HepG2 (cell line): Measurements from ENCODE around the gene COL2A1. TPM values are rescaled to one million over a fixed set of nuclear protein-coding genes. Genes with fewer than 3 reads are reported as not detected.

Experiments used
- ATAC-seq: fragments of 200-7000 bp; cut with Tn5 transposase; 3 replicates; pipeline ENCODE4 v1.9.1; 2020; ENCODE audit warnings: mild to moderate bottlenecking, moderate library complexity
- BruUV-seq: library from RNA; stranded (reverse); fragments of 400-500 nt; replicated peaks from 2 replicates; lab custom pipeline; 2021; lab: Mats Ljungman, UMichigan
- CTCF ChIA-PET: fragments of 300-600 bp; formaldehyde crosslinking; extraction: SDS; loops from one replicate; lab custom pipeline; 2021; ENCODE audit warnings: low total read pairs, inconsistent platforms, low intra/inter-chr PET ratio; lab: Yijun Ruan, JAX
- POLR2A ChIA-PET: fragments of 350-600 bp; sonication (Branson Sonifier 250); formaldehyde crosslinking; loops from one replicate; lab custom pipeline; 2020; ENCODE audit warnings: antibody characterized with exemption, inconsistent platforms; lab: Yijun Ruan, JAX
- DNase-seq: peaks from one replicate; pipeline ENCODE4 v3.0.0-alpha.2; 2015; ENCODE audit warnings: low spot score
- FAIRE-seq: peaks from 3 replicates; lab custom pipeline; 2011; peaks lifted over from hg19 to GRCh38; lab: Jason Lieb, UNC
- H2AFZ ChIP-seq: one replicate; pipeline ENCODE4 v1.6.1; 2011; ENCODE audit warnings: low read length, inconsistent platforms
- H3K27ac ChIP-seq: fragments of 300-600 bp; 3 replicates; pipeline ENCODE4 v1.8.0; 2011; ENCODE audit warnings: mixed run types, mild to moderate bottlenecking, mixed read lengths, low read length, inconsistent platforms; ENCODE audit not compliant: insufficient read depth; ENCODE audit errors: extremely low read length
- H3K27me3 ChIP-seq, 2 experiments: fragments of 200-600 bp in 1 of 2; 2 replicates in 1 of 2; 3 replicates in 1 of 2; pipeline versions ENCODE4 v1.6.0 to v1.8.0; 2011; ENCODE audit warnings: low read length in 2 of 2, mild to moderate bottlenecking in 2 of 2, moderate library complexity in 2 of 2, inconsistent platforms in 1 of 2; ENCODE audit not compliant: insufficient read depth in 2 of 2, control insufficient read depth in 1 of 2
- H3K36me3 ChIP-seq, 2 experiments: fragments of 200-600 bp in 1 of 2; replicated peaks in 1 of 2; 2 replicates in 1 of 2; 3 replicates in 1 of 2; pipeline versions ENCODE4 v1.5.1 to v1.8.0; 2011; ENCODE audit warnings: low read length in 2 of 2, inconsistent platforms in 1 of 2; ENCODE audit not compliant: insufficient read depth in 2 of 2, control insufficient read depth in 1 of 2
- H3K4me1 ChIP-seq: 2 replicates; pipeline ENCODE4 v1.5.1; 2012; ENCODE audit warnings: low read length, inconsistent platforms; ENCODE audit not compliant: insufficient read depth
- H3K4me2 ChIP-seq: 2 replicates; pipeline ENCODE4 v1.6.0; 2011; ENCODE audit warnings: low read depth, low read length, inconsistent platforms
- H3K4me3 ChIP-seq, 3 experiments: fragments of 200-600 bp in 1 of 3; sonication (generic), shearing (Covaris generic) in 1 of 3; replicated peaks in 1 of 3; 2 replicates each; pipeline ENCODE4 v1.5.1; 2011 to 2016; ENCODE audit warnings: low read length in 3 of 3, inconsistent platforms in 2 of 3, low read depth in 2 of 3, mild to moderate bottlenecking in 2 of 3, control low read depth in 1 of 3, mixed read lengths in 1 of 3; ENCODE audit not compliant: insufficient read depth in 1 of 3
- H3K79me2 ChIP-seq: one replicate; pipeline ENCODE4 v1.6.1; 2011; ENCODE audit warnings: low read length, inconsistent platforms; ENCODE audit not compliant: insufficient read depth
- H3K9ac ChIP-seq: 2 replicates; pipeline ENCODE4 v1.6.0; 2011; ENCODE audit warnings: mild to moderate bottlenecking, low read depth, low read length, inconsistent platforms; ENCODE audit not compliant: insufficient read depth
- H3K9me3 ChIP-seq: 2 replicates; pipeline ENCODE4 v1.5.1; 2012; ENCODE audit warnings: mild to moderate bottlenecking, low read length
- H4K20me1 ChIP-seq: 2 replicates; pipeline ENCODE4 v1.6.0; 2011; ENCODE audit warnings: inconsistent platforms, mild to moderate bottlenecking, low read length, moderate library complexity; ENCODE audit not compliant: insufficient read depth
- ATRX ChIP-seq: sonication (generic); formaldehyde crosslinking; IDR thresholded peaks from 2 replicates; pipeline ENCODE4 v1.4.0; 2020; ENCODE audit warnings: missing genetic modification reagents, borderline replicate concordance
- CENPT ChIP-seq: sonication (generic); formaldehyde crosslinking; IDR thresholded peaks from 2 replicates; pipeline ENCODE4 v1.8.0; 2022; ENCODE audit warnings: low read depth, mild to moderate bottlenecking, moderate library complexity, missing genetic modification reagents
- MTA1 ChIP-seq: sonication (generic); formaldehyde crosslinking; IDR thresholded peaks from 2 replicates; pipeline ENCODE4 v1.4.0; 2020; ENCODE audit warnings: missing genetic modification reagents, mild to moderate bottlenecking, borderline replicate concordance
- MYNN ChIP-seq: sonication (generic); formaldehyde crosslinking; IDR thresholded peaks from 2 replicates; pipeline ENCODE4 v1.4.0; 2020; ENCODE audit warnings: mild to moderate bottlenecking, low read depth, missing genetic modification reagents
- PCBP1 ChIP-seq: fragments of 200-400 bp; formaldehyde crosslinking; IDR thresholded peaks from 2 replicates; pipeline ENCODE4 v1.6.1; 2017; ENCODE audit warnings: mild to moderate bottlenecking, low read depth, low read length, borderline replicate concordance
- REPIN1 ChIP-seq: sonication (generic); formaldehyde crosslinking; IDR thresholded peaks from 2 replicates; pipeline ENCODE4 v1.8.0; 2022; ENCODE audit warnings: missing genetic modification reagents, low read depth, mild to moderate bottlenecking, borderline replicate concordance
- SALL1 ChIP-seq: sonication (generic); formaldehyde crosslinking; IDR thresholded peaks from 2 replicates; pipeline ENCODE4 v1.8.0; 2022; ENCODE audit warnings: mild to moderate bottlenecking, missing genetic modification reagents
- SCMH1 ChIP-seq: sonication (generic); formaldehyde crosslinking; IDR thresholded peaks from 2 replicates; pipeline ENCODE4 v1.9.0; 2021; ENCODE audit warnings: missing genetic modification reagents, mild to moderate bottlenecking, borderline replicate concordance
- SIX1 ChIP-seq: sonication (generic); formaldehyde crosslinking; IDR thresholded peaks from 2 replicates; pipeline ENCODE4 v1.4.0; 2020; ENCODE audit warnings: missing genetic modification reagents, borderline replicate concordance
- SOX5 ChIP-seq: IDR thresholded peaks from 2 replicates; pipeline ENCODE4 v1.6.1; 2016; ENCODE audit warnings: borderline replicate concordance
- STAG1 ChIP-seq: sonication (generic); formaldehyde crosslinking; IDR thresholded peaks from 2 replicates; pipeline ENCODE4 v1.4.0; 2020; ENCODE audit warnings: missing genetic modification reagents
- ZMYM3 ChIP-seq: sonication (generic); formaldehyde crosslinking; IDR thresholded peaks from 2 replicates; pipeline ENCODE4 v1.5.1; 2020; ENCODE audit warnings: mild to moderate bottlenecking, missing genetic modification reagents
- ZNF121 ChIP-seq: sonication (generic); formaldehyde crosslinking; IDR thresholded peaks from 2 replicates; pipeline ENCODE4 v1.5.0; 2020; ENCODE audit warnings: mild to moderate bottlenecking, missing genetic modification reagents
- WGBS: methylation state at CpG from one replicate; pipeline ENCODE4 v1.1.6; 2017; ENCODE audit warnings: low lambda C conversion rate; 5-methylcytosine and 5-hydroxymethylcytosine counted together
- in situ Hi-C: cut with HindIII; loops from 2 replicates; pipeline ENCODE4 v1.10.0; 2017; ENCODE audit warnings: low pct_unique_long_range_greater_than_20kb; ENCODE audit not compliant: extremely low pct_ligation_motif_present
- intact Hi-C: fragments of 100-400 bp; cut with micrococcal nuclease; formaldehyde crosslinking; loops from one replicate; pipeline ENCODE4 v1.10.0; 2022; ENCODE audit not compliant: unreplicated experiment
- polyA plus RNA-seq, 8 experiments: library from polyadenylated mRNA; depleted of rRNA in 3 of 8; stranded (reverse) in 7 of 8; unstranded in 1 of 8; fragments of >200 nt; fragmentation: Illumina TruSeq in 4 of 8; extraction: Trizol in 4 of 8; gene quantifications; 2 replicates each; pipeline versions ENCODE4 v1.2.1 to v1.2.3, GENCODE V29; 2011 to 2016; ENCODE audit warnings: low read depth in 4 of 8, missing spikeins in 1 of 8, mixed read lengths in 1 of 8; ENCODE audit not compliant: insufficient read depth in 1 of 8
- total RNA-seq, 5 experiments: library from RNA; depleted of rRNA; stranded (reverse); fragments of >200 nt; fragmentation: Illumina TruSeq; extraction: Trizol; gene quantifications; 2 replicates each; pipeline ENCODE4 v1.2.3, GENCODE V29; 2016; ENCODE audit warnings: low read depth in 1 of 5
- TF ChIP-seq, protein P1 (sequence below): sonication (generic); formaldehyde crosslinking; conservative IDR thresholded peaks from 2 replicates; pipeline ENCODE4 v1.5.0; 2020; ENCODE audit warnings: missing genetic modification reagents
- TF ChIP-seq, protein P2 (sequence below): sonication (generic); formaldehyde crosslinking; IDR thresholded peaks from 2 replicates; pipeline ENCODE4 v1.5.1; 2020; ENCODE audit warnings: missing genetic modification reagents, mild to moderate bottlenecking, borderline replicate concordance
- TF ChIP-seq, protein P3 (sequence below): sonication (generic); formaldehyde crosslinking; IDR thresholded peaks from 2 replicates; pipeline ENCODE4 v1.5.0; 2020; ENCODE audit warnings: mild to moderate bottlenecking, missing genetic modification reagents, moderate library complexity
- TF ChIP-seq, protein P4 (sequence below): IDR thresholded peaks from 2 replicates; pipeline ENCODE4 v1.6.1; 2016

COL2A1 gene
- total and polyA plus RNA-seq, 2 of the 13 experiments (the other 11 are each of a cell fraction or from before 2014, with no cell fraction given): 7.4 to 38.3 TPM

DNA sequence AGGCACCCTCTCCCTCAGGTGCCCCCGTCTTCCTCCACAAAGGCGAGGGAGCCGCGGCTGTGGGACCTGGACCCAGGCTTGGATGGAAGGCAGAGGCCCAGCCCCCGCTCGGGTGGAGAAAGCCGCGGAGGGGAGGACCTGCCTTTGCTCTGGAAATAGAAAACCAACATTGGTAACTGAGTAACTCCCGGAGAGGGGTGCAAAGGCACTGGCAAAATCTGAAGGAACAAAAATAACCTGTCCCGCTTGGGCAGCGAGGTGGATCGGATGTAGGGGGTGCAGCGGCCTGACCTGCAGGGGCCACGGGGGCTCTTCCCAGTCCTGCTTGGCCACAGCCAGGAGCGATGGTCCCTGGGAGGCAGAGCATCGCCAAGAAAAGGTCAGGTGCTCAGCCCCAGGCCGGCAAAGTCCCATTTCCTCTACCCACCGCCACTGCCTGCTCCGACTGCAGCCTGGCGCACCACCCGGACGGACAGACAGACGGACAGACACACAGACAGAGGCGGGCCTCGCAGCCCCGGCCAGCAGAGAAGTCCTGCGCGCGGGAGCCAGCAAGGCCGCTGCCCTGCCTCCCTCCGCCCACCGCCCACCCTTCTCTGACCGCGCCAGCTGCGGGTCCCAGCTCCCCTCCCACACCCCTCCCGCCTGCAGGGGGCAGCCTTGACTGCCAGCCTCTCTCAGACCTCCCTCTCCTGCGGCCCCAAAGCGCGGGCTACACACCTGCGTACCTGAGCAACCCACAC, 62.2 kb downstream of the COL2A1 start:
- H3K4me2 ChIP-seq: no peak overlapping the region
- FAIRE-seq (no peak), DNase-seq (peak; percentile 6), ATAC-seq (peak; percentile 75)
- 39% methylated on average over 25 of the region's 40 CpGs for WGBS
- no peak overlapping the region for H2AFZ ChIP-seq
- ChIA-PET CTCF (interaction anchor here (1.4 kb wide), 1 partner anchor 223 kb away, joined by 3 read pairs; no protein-coding TSS in a partner anchor), POLR2A (no interaction called here)
- no peaks in the 10 kb centered on the region for H3K79me2 ChIP-seq
- H4K20me1 ChIP-seq: no peaks in the 10 kb centered on the region
- H3K36me3 ChIP-seq: no peaks in the 10 kb centered on the region
- no peak overlapping the region for H3K27ac ChIP-seq
- peaks cover 23% of the 10 kb centered on the region for H3K4me1 ChIP-seq
- H3K4me3 ChIP-seq: no peak overlapping the region
- in situ Hi-C loops (loop anchor here (10.0 kb wide), 1 partner anchor 223 kb away; no protein-coding TSS in a partner anchor), intact Hi-C loops (loop anchor here (10.0 kb wide), 1 partner anchor 223 kb away; no protein-coding TSS in a partner anchor)
- no peaks in the 10 kb centered on the region for H3K9me3 ChIP-seq
- peaks cover 1 to 7% of the 10 kb centered on the region in 2 experiments for H3K27me3 ChIP-seq
- no peak overlapping the region for H3K9ac ChIP-seq
- BruUV-seq: no TSS peak
- no peak for TF ChIP-seq SIX1 (CRISPR knock-in tag)
- TF ChIP-seq SALL1: 0 out of 2 replicates have a peak, but pooled peaks have one; percentile 12
- TF ChIP-seq SOX5 (CRISPR knock-in tag): no peak
- TF ChIP-seq REPIN1 (CRISPR knock-in tag): no peak
- TF ChIP-seq, protein P1, sequence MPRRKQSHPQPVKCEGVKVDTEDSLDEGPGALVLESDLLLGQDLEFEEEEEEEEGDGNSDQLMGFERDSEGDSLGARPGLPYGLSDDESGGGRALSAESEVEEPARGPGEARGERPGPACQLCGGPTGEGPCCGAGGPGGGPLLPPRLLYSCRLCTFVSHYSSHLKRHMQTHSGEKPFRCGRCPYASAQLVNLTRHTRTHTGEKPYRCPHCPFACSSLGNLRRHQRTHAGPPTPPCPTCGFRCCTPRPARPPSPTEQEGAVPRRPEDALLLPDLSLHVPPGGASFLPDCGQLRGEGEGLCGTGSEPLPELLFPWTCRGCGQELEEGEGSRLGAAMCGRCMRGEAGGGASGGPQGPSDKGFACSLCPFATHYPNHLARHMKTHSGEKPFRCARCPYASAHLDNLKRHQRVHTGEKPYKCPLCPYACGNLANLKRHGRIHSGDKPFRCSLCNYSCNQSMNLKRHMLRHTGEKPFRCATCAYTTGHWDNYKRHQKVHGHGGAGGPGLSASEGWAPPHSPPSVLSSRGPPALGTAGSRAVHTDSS: no peak
- no peak for TF ChIP-seq CENPT (CRISPR knock-in tag)
- TF ChIP-seq ATRX (CRISPR knock-in tag): no peak
- no peak for TF ChIP-seq MYNN (CRISPR knock-in tag)
- no peak for TF ChIP-seq ZNF121 (CRISPR knock-in tag)
- 0 out of 2 replicates have a peak, but pooled peaks have one; percentile 42 for TF ChIP-seq PCBP1
- TF ChIP-seq ZMYM3 (CRISPR knock-in tag): no peak
- TF ChIP-seq, protein P2, sequence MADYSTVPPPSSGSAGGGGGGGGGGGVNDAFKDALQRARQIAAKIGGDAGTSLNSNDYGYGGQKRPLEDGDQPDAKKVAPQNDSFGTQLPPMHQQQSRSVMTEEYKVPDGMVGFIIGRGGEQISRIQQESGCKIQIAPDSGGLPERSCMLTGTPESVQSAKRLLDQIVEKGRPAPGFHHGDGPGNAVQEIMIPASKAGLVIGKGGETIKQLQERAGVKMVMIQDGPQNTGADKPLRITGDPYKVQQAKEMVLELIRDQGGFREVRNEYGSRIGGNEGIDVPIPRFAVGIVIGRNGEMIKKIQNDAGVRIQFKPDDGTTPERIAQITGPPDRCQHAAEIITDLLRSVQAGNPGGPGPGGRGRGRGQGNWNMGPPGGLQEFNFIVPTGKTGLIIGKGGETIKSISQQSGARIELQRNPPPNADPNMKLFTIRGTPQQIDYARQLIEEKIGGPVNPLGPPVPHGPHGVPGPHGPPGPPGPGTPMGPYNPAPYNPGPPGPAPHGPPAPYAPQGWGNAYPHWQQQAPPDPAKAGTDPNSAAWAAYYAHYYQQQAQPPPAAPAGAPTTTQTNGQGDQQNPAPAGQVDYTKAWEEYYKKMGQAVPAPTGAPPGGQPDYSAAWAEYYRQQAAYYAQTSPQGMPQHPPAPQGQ (CRISPR knock-in tag): no peak
- TF ChIP-seq, protein P3, sequence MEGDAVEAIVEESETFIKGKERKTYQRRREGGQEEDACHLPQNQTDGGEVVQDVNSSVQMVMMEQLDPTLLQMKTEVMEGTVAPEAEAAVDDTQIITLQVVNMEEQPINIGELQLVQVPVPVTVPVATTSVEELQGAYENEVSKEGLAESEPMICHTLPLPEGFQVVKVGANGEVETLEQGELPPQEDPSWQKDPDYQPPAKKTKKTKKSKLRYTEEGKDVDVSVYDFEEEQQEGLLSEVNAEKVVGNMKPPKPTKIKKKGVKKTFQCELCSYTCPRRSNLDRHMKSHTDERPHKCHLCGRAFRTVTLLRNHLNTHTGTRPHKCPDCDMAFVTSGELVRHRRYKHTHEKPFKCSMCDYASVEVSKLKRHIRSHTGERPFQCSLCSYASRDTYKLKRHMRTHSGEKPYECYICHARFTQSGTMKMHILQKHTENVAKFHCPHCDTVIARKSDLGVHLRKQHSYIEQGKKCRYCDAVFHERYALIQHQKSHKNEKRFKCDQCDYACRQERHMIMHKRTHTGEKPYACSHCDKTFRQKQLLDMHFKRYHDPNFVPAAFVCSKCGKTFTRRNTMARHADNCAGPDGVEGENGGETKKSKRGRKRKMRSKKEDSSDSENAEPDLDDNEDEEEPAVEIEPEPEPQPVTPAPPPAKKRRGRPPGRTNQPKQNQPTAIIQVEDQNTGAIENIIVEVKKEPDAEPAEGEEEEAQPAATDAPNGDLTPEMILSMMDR (CRISPR knock-in tag): peak; percentile 71
- TF ChIP-seq MTA1 (CRISPR knock-in tag): no peak
- peak; percentile 62 for TF ChIP-seq STAG1 (CRISPR knock-in tag)
- no peak for TF ChIP-seq SCMH1
- TF ChIP-seq, protein P4, sequence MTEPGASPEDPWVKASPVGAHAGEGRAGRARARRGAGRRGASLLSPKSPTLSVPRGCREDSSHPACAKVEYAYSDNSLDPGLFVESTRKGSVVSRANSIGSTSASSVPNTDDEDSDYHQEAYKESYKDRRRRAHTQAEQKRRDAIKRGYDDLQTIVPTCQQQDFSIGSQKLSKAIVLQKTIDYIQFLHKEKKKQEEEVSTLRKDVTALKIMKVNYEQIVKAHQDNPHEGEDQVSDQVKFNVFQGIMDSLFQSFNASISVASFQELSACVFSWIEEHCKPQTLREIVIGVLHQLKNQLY (CRISPR knock-in tag): no peak
